A549 (cell line): ENCODE results near the gene GNB1. TPM values are rescaled to one million over a fixed set of nuclear protein-coding genes. Genes with fewer than 3 reads are reported as not detected.

Source experiments
- ATAC-seq, 2 experiments: fragments of 200-7000 bp in 1 of 2; fragments of >200 bp in 1 of 2; cut with Nextera tagmentation in 1 of 2; cut with Tn5 transposase in 1 of 2; 3 replicates each; pipeline versions ENCODE4 v1.8.0 to v1.9.1; 2018 to 2020; ENCODE audit warnings: mild to moderate bottlenecking in 1 of 2, moderate library complexity in 1 of 2
- CTCF ChIA-PET: fragments of 300-600 bp; sonication (Branson Sonifier 250); formaldehyde crosslinking; extraction: SDS; loops from one replicate; lab custom pipeline; 2021; ENCODE audit warnings: antibody characterized with exemption, inconsistent platforms; lab: Yijun Ruan, JAX
- POLR2A ChIA-PET: fragments of 350-600 bp; formaldehyde crosslinking; extraction: SDS; loops from one replicate; lab custom pipeline; 2021; ENCODE audit warnings: antibody characterized with exemption, inconsistent platforms; lab: Yijun Ruan, JAX
- DNase-seq, 2 experiments: peaks; one replicate each; pipeline versions ENCODE4 v3.0.0 to v3.0.0-alpha.2; 2011 to 2016; ENCODE audit warnings: low read depth in 1 of 2, low spot score in 1 of 2
- FAIRE-seq: peaks from 2 replicates; lab custom pipeline; 2011; peaks lifted over from hg19 to GRCh38; lab: Jason Lieb, UNC
- H3K27ac ChIP-seq, 2 experiments: fragments of >200 bp; sonication (Bioruptor Twin); formaldehyde crosslinking; 3 replicates each; pipeline ENCODE4 v1.5.1; 2016 to 2017
- H3K4me1 ChIP-seq: fragments of >200 bp; sonication (Bioruptor Twin); formaldehyde crosslinking; 3 replicates; pipeline ENCODE4 v1.6.1; 2016
- H3K4me2 ChIP-seq: fragments of >200 bp; sonication (Bioruptor Twin); formaldehyde crosslinking; 3 replicates; pipeline ENCODE4 v1.6.1; 2016
- H3K4me3 ChIP-seq: fragments of >200 bp; sonication (Bioruptor Twin); formaldehyde crosslinking; 3 replicates; pipeline ENCODE4 v1.5.1; 2016
- H3K9me3 ChIP-seq: fragments of >200 bp; sonication (Bioruptor Twin); formaldehyde crosslinking; 3 replicates; pipeline ENCODE4 v1.6.1; 2016
- CBX2 ChIP-seq: fragments of 200-600 bp; sonication (generic); IDR thresholded peaks from 2 replicates; pipeline ENCODE4 v1.6.1; 2016; ENCODE audit warnings: low read depth, mild to moderate bottlenecking, borderline replicate concordance
- CBX8 ChIP-seq: fragments of 200-600 bp; sonication (generic); IDR thresholded peaks from 2 replicates; pipeline ENCODE4 v1.6.1; 2016
- CHD4 ChIP-seq: fragments of 200-600 bp; sonication (generic); IDR thresholded peaks from 2 replicates; pipeline ENCODE4 v1.6.1; 2016; ENCODE audit warnings: antibody characterized with exemption, mild to moderate bottlenecking, borderline replicate concordance
- EP300 ChIP-seq, 2 experiments: fragments of >200 bp; sonication (Bioruptor Twin); formaldehyde crosslinking; IDR thresholded peaks; 2 replicates in 1 of 2; 3 replicates in 1 of 2; pipeline ENCODE4 v1.6.1; 2016 to 2017
- FOXS1 ChIP-seq: fragments of 250-450 bp; sonication (Bioruptor Pico); IDR thresholded peaks from 2 replicates; pipeline ENCODE4 v1.5.0; 2020; ENCODE audit warnings: mild to moderate bottlenecking, moderate library complexity
- GATA3 ChIP-seq: IDR thresholded peaks from 2 replicates; pipeline ENCODE4 v1.6.1; 2012; ENCODE audit warnings: borderline replicate concordance
- HDAC2 ChIP-seq: fragments of 200-600 bp; sonication (generic); IDR thresholded peaks from 2 replicates; pipeline ENCODE4 v1.6.1; 2016
- HEYL ChIP-seq: fragments of 250-450 bp; sonication (Bioruptor Pico); IDR thresholded peaks from 2 replicates; pipeline ENCODE4 v1.8.0; 2021; ENCODE audit warnings: mild to moderate bottlenecking, moderate library complexity
- HOXB5 ChIP-seq: fragments of 250-450 bp; sonication (Bioruptor Pico); IDR thresholded peaks from 2 replicates; pipeline ENCODE4 v1.5.0; 2020; ENCODE audit warnings: mild to moderate bottlenecking, moderate library complexity
- KDM5A ChIP-seq: fragments of 200-600 bp; sonication (generic); IDR thresholded peaks from 2 replicates; pipeline ENCODE4 v1.6.1; 2016; ENCODE audit warnings: antibody characterized with exemption, mild to moderate bottlenecking
- MAFK ChIP-seq: fragments of 450-650 bp; IDR thresholded peaks from 2 replicates; pipeline ENCODE4 v1.6.1; 2014; ENCODE audit not compliant: partially characterized antibody
- MAZ ChIP-seq: fragments of 150-350 bp; IDR thresholded peaks from 2 replicates; pipeline ENCODE4 v1.6.1; 2014; ENCODE audit warnings: antibody characterized with exemption, low read depth, low read length, borderline replicate concordance
- NPAS2 ChIP-seq: fragments of 250-450 bp; sonication (Bioruptor Pico); IDR thresholded peaks from 2 replicates; pipeline ENCODE4 v1.8.0; 2022; ENCODE audit warnings: mild to moderate bottlenecking, moderate library complexity, borderline replicate concordance
- PBX3 ChIP-seq: IDR thresholded peaks from 2 replicates; pipeline ENCODE4 v1.6.1; 2012
- PHF8 ChIP-seq: fragments of 200-600 bp; sonication (generic); IDR thresholded peaks from 2 replicates; pipeline ENCODE4 v1.6.1; 2016; ENCODE audit warnings: low read depth, mild to moderate bottlenecking, antibody characterized with exemption, moderate library complexity, borderline replicate concordance
- POLR2A ChIP-seq: IDR thresholded peaks from 2 replicates; pipeline ENCODE4 v1.6.1; 2012; ENCODE audit warnings: mild to moderate bottlenecking, low read length
- RNF2 ChIP-seq: fragments of 200-600 bp; sonication (generic); IDR thresholded peaks from 2 replicates; pipeline ENCODE4 v1.6.1; 2016; ENCODE audit warnings: low read depth, mild to moderate bottlenecking, antibody characterized with exemption, moderate library complexity, borderline replicate concordance
- ZFP36 ChIP-seq: fragments of 450-650 bp; IDR thresholded peaks from 2 replicates; pipeline ENCODE4 v1.6.1; 2014; ENCODE audit warnings: borderline replicate concordance; ENCODE audit not compliant: partially characterized antibody
- ZSCAN20 ChIP-seq: fragments of 250-450 bp; sonication (Bioruptor Pico); IDR thresholded peaks from 2 replicates; pipeline ENCODE4 v1.8.0; 2022; ENCODE audit warnings: mild to moderate bottlenecking, moderate library complexity
- WGBS: methylation state at CpG from one replicate; pipeline ENCODE4 v1.1.6; 2017; ENCODE audit errors: missing lambda C conversion rate; 5-methylcytosine and 5-hydroxymethylcytosine counted together
- polyA plus RNA-seq, 4 experiments: library from polyadenylated mRNA; depleted of rRNA in 3 of 4; stranded (reverse); fragments of >200 nt; fragmentation: RNase III in 1 of 4; extraction: RNeasy Plus Mini Kit Qiagen cat#74134 plus additional on column Dnase treatment in 1 of 4; gene quantifications; 2 replicates in 3 of 4; 3 replicates in 1 of 4; pipeline ENCODE4 v1.2.3, GENCODE V29; 2011 to 2017
- TF ChIP-seq, protein P1 (sequence below): fragments of 150-350 bp; IDR thresholded peaks from 2 replicates; pipeline ENCODE4 v1.6.1; 2014; ENCODE audit warnings: low read depth, mild to moderate bottlenecking, low read length
- TF ChIP-seq, protein P2 (sequence below): IDR thresholded peaks from 2 replicates; pipeline ENCODE4 v1.6.1; 2012; ENCODE audit warnings: low read depth, borderline replicate concordance
- TF ChIP-seq, protein P3 (sequence below): fragments of 250-450 bp; sonication (Bioruptor Pico); IDR thresholded peaks from 2 replicates; pipeline ENCODE4 v1.5.0; 2020; ENCODE audit warnings: low read depth, mild to moderate bottlenecking, moderate library complexity

The GNB1 gene
- polyA plus RNA-seq, 2 of the 4 experiments (the other 2 are of a cell fraction), result 159 to 270 TPM

GRCh38 chr1:1929639-1930545 is 39.0 kb upstream of the GNB1 start:
- no peak overlapping the region for H3K4me3 ChIP-seq
- ATAC-seq (peak in 1 of 2 experiments; percentile 16; a peak in 1 of 6 replicates), DNase-seq (no peak), FAIRE-seq (no peak)
- ChIA-PET POLR2A (no interaction called here), CTCF (interaction anchor here (1.0 to 2.8 kb wide), 6 partner anchors 11 to 211 kb away, joined by 3 to 12 read pairs (median 4); no protein-coding TSS in a partner anchor)
- H3K27ac ChIP-seq, result no peak overlapping the region
- H3K4me2 ChIP-seq, result no peak overlapping the region
- H3K4me1 ChIP-seq, result no peaks in the 10 kb centered on the region
- TF ChIP-seq ZSCAN20 (CRISPR knock-in tag) (no peak), FOXS1 (CRISPR knock-in tag) (no peak), CHD4 (no peak), HOXB5 (CRISPR knock-in tag) (no peak), MAZ (no peak)
- WGBS, result 96% methylated on average over 9 of the region's 38 CpGs
- H3K9me3 ChIP-seq, result peaks cover 8% of the 10 kb centered on the region; the same call in 2 of the 3 replicates

GRCh38 chr1:1929102-1929638 is 38.3 kb upstream of the GNB1 start:
- CTCF ChIA-PET, result interaction anchor here (1.0 to 1.9 kb wide), 3 partner anchors 13 to 211 kb away, joined by 3 to 6 read pairs (median 4); no protein-coding TSS in a partner anchor
- Histone ChIP-seq H3K4me2 (no peak overlapping the region), H3K9me3 (peaks cover 2% of the 10 kb centered on the region; the same call in 1 of the 3 replicates), H3K4me1 (no peaks in the 10 kb centered on the region), H3K27ac (no peak overlapping the region), H3K4me3 (no peak overlapping the region)
- FAIRE-seq (no peak), DNase-seq (no peak), ATAC-seq (no peak)
- WGBS, result 61% methylated on average over 6 of the region's 10 CpGs
- TF ChIP-seq KDM5A (no peak), CBX8 (no peak), GATA3 (no peak), ZFP36 (no peak), MAFK (no peak), PBX3 (no peak), ZSCAN20 (CRISPR knock-in tag) (no peak), RNF2 (no peak), HDAC2 (no peak), CBX2 (no peak), NPAS2 (CRISPR knock-in tag) (no peak), PHF8 (no peak), HEYL (CRISPR knock-in tag) (no peak), EP300 (IDR thresholded peaks at IDR 0.05) (no peak), POLR2A (no peak)
- TF ChIP-seq, protein P1, sequence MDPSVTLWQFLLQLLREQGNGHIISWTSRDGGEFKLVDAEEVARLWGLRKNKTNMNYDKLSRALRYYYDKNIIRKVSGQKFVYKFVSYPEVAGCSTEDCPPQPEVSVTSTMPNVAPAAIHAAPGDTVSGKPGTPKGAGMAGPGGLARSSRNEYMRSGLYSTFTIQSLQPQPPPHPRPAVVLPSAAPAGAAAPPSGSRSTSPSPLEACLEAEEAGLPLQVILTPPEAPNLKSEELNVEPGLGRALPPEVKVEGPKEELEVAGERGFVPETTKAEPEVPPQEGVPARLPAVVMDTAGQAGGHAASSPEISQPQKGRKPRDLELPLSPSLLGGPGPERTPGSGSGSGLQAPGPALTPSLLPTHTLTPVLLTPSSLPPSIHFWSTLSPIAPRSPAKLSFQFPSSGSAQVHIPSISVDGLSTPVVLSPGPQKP, result no peak
- TF ChIP-seq, protein P2, sequence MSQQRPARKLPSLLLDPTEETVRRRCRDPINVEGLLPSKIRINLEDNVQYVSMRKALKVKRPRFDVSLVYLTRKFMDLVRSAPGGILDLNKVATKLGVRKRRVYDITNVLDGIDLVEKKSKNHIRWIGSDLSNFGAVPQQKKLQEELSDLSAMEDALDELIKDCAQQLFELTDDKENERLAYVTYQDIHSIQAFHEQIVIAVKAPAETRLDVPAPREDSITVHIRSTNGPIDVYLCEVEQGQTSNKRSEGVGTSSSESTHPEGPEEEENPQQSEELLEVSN, result no peak
- TF ChIP-seq, protein P3, sequence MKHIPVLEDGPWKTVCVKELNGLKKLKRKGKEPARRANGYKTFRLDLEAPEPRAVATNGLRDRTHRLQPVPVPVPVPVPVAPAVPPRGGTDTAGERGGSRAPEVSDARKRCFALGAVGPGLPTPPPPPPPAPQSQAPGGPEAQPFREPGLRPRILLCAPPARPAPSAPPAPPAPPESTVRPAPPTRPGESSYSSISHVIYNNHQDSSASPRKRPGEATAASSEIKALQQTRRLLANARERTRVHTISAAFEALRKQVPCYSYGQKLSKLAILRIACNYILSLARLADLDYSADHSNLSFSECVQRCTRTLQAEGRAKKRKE (CRISPR knock-in tag), result no peak
- TF ChIP-seq, all 56 proteins: peak for 0
- POLR2A ChIA-PET, result no interaction called here
